Measurements from ENCODE around the gene PAEP. TPM values are rescaled to one million over a fixed set of nuclear protein-coding genes. Genes with fewer than 3 reads are reported as not detected.
"Not testable (repeated sequence)": the region's sequence is repeated elsewhere in the genome, so short reads cannot be mapped to it uniquely, and the experiment has no call there.

PAEP gene
- total and polyA plus RNA-seq, 7 donors, result not detected

DNA sequence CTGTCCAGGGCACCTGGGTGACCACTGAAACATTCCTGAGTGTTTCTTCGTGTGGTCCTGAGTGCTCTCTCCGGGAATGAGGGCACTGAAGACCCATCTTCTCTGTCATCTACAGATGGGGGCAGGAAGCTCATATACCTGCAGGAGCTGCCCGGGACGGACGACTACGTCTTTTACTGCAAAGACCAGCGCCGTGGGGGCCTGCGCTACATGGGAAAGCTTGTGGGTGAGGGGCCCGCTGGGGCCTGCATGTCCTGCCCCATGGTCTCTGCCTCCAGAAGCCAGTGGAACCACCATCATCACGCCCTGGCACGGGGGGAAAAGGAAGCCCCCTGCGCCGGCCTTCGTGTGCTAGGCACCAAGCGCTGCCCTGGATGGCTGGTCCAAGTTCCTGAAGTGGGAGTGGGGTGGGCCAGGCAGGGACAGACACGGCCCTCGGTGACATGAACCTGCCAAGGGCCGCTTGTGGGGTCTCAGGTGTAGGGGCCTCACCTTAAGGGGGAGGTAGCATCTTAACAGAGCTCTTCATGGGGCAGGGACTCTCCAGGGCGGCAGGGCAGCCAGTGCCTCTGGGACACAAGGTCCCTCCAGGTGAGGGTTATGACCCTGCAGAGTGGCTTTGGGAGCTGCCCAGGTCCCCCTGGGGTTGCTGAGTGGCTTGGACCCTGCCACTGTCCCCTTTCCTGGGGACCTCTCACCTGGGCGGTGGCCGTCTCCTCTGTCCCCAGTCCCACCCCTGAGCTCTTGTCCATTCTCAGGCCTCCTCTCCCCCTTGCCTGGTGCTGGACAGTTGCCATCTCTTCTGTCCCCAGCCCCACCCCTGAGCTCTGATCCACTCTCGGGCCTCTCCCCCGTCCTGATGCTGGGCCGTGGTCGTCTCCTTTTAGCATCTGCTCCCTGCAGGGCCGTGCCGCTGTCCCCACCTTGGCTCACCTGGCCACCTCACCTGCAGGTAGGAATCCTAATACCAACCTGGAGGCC lies 13.5 kb upstream of the PAEP start:
- Histone ChIP-seq H3K36me3 (no peaks in the 10 kb centered on the region), H3K4me1 (no peaks in the 10 kb centered on the region), H3K9me3 (peaks cover 0 to 1% (median 0%) of the 10 kb centered on the region in 4 donors), H3K27me3 (no peaks in the 10 kb centered on the region), H3K4me3 (no peak overlapping the region), H3K27ac (no peak overlapping the region)
- WGBS, 2 donors, result 69 to 78% methylated on average over 28 of the region's 28 CpGs
- TF ChIP-seq EP300 (IDR thresholded peaks at IDR 0.05) (no peak), POLR2A (IDR thresholded peaks at IDR 0.05) (no peak), POLR2AphosphoS5 (IDR thresholded peaks at IDR 0.05) (no peak)
- TF ChIP-seq, protein P1, sequence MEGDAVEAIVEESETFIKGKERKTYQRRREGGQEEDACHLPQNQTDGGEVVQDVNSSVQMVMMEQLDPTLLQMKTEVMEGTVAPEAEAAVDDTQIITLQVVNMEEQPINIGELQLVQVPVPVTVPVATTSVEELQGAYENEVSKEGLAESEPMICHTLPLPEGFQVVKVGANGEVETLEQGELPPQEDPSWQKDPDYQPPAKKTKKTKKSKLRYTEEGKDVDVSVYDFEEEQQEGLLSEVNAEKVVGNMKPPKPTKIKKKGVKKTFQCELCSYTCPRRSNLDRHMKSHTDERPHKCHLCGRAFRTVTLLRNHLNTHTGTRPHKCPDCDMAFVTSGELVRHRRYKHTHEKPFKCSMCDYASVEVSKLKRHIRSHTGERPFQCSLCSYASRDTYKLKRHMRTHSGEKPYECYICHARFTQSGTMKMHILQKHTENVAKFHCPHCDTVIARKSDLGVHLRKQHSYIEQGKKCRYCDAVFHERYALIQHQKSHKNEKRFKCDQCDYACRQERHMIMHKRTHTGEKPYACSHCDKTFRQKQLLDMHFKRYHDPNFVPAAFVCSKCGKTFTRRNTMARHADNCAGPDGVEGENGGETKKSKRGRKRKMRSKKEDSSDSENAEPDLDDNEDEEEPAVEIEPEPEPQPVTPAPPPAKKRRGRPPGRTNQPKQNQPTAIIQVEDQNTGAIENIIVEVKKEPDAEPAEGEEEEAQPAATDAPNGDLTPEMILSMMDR (IDR thresholded peaks at IDR 0.05), result no peak
- peak; percentile 54 for DNase-seq
- intact Hi-C loops (cut with DNase I), result no loop called here

DNA sequence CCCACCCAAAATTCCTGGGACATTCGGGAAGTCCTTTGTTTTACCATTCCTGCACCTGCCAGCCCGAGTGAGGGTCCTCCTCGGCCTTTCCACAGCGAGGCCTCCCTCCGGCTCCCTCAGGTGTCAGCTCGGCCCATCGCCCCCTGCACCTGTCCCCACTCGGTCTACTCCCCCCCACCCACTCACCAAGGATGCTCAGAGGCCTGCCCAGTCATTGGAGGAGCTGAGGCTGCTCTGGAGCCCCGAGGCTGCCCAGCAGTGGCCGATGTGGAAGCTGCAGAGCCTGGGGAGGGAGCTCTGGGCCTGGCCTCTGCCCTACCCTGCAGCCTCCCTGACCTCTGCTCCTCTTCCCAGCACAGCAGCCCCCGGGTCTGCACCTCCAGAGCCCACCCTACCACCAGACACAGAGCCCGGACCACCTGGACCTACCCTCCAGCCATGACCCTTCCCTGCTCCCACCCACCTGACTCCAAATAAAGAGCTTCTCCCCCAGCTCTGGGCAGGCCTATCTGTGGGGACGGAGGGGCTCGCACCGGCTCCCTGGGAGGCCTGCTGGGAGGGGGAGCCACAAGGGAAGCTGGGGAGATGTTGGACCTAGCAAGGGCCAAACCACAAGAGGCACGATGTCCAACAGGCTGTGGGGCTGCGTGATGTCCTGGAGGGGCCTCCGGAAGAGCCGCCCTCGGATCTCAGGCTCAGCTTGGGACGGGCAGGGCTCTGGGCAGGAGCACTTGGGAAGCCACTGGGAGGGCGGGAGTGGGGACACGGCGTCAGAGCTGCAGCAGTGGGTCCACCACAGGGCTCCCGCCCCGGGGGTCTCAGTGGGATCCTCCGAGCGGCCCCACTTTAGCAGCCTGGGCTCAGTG lies 11.8 kb upstream of the PAEP start:
- H3K27ac ChIP-seq; DNase-seq; H3K27me3 ChIP-seq; H3K4me1 ChIP-seq; H3K9me3 ChIP-seq; H3K36me3 ChIP-seq; H3K4me3 ChIP-seq; intact Hi-C loops (cut with DNase I): not testable (repeated sequence)
- 75 to 81% methylated on average over 27 to 28 of the region's 28 CpGs for WGBS, 2 donors

DNA sequence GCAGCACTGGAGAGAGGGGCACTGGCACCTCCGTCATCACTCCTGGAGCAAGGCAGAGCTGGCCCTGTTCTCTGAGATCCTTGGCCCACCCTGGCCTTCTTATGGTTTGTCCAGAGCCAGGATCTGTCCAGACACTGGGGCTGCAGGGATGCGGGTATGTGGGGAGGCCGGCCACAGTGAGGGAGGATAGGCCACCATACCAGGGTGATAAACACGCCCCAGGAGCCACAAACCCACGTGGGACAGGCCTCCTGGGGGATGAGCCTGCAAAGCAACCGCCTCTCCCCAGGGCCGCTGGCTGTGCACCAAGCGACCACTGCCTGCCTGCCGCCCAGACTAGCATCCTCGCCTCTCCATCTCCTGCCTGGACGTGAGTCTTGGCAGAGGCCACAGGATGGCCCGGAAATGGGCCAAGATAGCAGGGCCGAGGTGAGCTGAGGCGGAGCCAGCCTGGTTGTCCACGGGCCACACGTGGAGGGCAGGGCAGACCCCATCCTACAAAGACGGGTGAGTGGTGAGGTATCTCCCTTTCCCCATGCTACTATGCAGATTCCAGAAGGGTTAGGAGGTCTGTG lies 11.1 kb upstream of the PAEP start:
- intact Hi-C loops (cut with DNase I), result no loop called here
- H3K4me3 ChIP-seq, result no peak overlapping the region
- no peaks in the 10 kb centered on the region for H3K36me3 ChIP-seq
- no peaks in the 10 kb centered on the region for H3K4me1 ChIP-seq
- TF ChIP-seq POLR2A (IDR thresholded peaks at IDR 0.05) (no peak), EP300 (IDR thresholded peaks at IDR 0.05) (no peak), POLR2AphosphoS5 (IDR thresholded peaks at IDR 0.05) (no peak)
- TF ChIP-seq, protein P1 (IDR thresholded peaks at IDR 0.05), result no peak
- no peaks in the 10 kb centered on the region for H3K9me3 ChIP-seq
- 69 to 82% methylated on average over 17 of the region's 17 CpGs for WGBS, 2 donors
- no peak overlapping the region for H3K27ac ChIP-seq
- DNase-seq, result no peak
- H3K27me3 ChIP-seq, result no peaks in the 10 kb centered on the region

DNA sequence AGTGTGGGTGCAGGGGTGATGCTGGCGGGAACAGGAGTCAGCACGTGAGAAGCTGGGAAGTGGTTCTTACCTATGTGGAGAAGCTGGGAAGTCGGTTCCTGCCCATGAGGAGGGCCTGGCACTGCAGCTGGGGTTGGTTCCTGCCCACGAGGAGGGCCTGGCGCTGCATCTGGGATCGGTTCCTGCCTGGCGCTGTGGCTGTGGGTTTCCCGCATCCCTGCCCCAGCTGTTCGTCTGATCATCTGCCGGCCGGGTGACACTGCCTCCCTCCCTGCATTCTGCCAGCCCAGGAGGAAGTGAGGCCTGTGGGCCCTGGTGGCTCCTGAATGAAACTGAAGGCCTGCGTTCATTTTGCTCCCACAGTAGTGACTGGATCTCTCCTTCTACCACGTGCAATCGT lies 10.5 kb upstream of the PAEP start:
- 57 to 60% methylated on average over 14 of the region's 14 CpGs for WGBS, 2 donors
- H3K9me3 ChIP-seq, result no peaks in the 10 kb centered on the region
- H3K4me3 ChIP-seq, result no peak overlapping the region
- TF ChIP-seq POLR2AphosphoS5 (IDR thresholded peaks at IDR 0.05) (no peak), POLR2A (IDR thresholded peaks at IDR 0.05) (no peak), EP300 (IDR thresholded peaks at IDR 0.05) (no peak)
- TF ChIP-seq, protein P1 (IDR thresholded peaks at IDR 0.05), result no peak
- intact Hi-C loops (cut with DNase I), result no loop called here
- H3K27me3 ChIP-seq, result no peaks in the 10 kb centered on the region
- H3K36me3 ChIP-seq, result no peaks in the 10 kb centered on the region
- no peak for DNase-seq
- no peak overlapping the region for H3K27ac ChIP-seq
- no peaks in the 10 kb centered on the region for H3K4me1 ChIP-seq

DNA sequence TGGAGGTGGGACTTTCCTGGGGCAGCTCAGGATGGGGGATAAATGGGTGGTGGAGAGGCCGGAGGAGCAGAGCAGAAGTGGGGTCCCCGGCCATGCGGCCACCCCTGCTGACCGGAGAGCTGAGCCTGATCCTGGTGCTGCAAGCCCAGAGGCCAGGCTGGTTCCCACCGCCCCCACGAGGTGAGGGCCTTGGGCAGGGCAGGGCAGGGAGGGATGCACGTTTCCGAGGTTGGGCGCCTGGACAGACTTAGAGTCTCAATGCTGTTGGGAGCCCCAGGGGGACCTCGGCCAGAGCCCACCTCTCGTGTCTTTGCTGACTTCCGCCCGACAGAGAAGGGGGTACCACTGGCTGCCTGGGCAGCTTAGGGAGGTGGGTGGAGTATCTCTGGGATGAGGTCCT lies 10.1 kb upstream of the PAEP start:
- H3K27ac ChIP-seq, result no peak overlapping the region
- no peaks in the 10 kb centered on the region for H3K4me1 ChIP-seq
- DNase-seq, result no peak
- intact Hi-C loops (cut with DNase I), result no loop called here
- H3K36me3 ChIP-seq, result no peaks in the 10 kb centered on the region
- H3K9me3 ChIP-seq, result no peaks in the 10 kb centered on the region
- no peaks in the 10 kb centered on the region for H3K27me3 ChIP-seq
- no peak overlapping the region for H3K4me3 ChIP-seq
- TF ChIP-seq, protein P1 (IDR thresholded peaks at IDR 0.05), result no peak
- TF ChIP-seq POLR2A (IDR thresholded peaks at IDR 0.05), result no peak
- no peak for TF ChIP-seq POLR2AphosphoS5 (IDR thresholded peaks at IDR 0.05)
- no peak for TF ChIP-seq EP300 (IDR thresholded peaks at IDR 0.05)
- 81 to 89% methylated on average over 13 of the region's 13 CpGs for WGBS, 2 donors
